Hepatocyte (in vitro differentiated cells): Measurements from ENCODE around the gene VPS8. TPM values are rescaled to one million over a fixed set of nuclear protein-coding genes. Genes with fewer than 3 reads are reported as not detected.

Source experiments
- DNase-seq: peaks from one replicate; pipeline ENCODE4 v3.0.0-alpha.2; 2016; ENCODE audit warnings: low spot score
- H2AFZ ChIP-seq: fragments of 200-600 bp; sonication (generic); 2 replicates; pipeline ENCODE4 v1.6.0; 2016; ENCODE audit warnings: antibody characterized with exemption, mild to moderate bottlenecking
- H3K27ac ChIP-seq: fragments of 200-600 bp; sonication (generic); 2 replicates; pipeline ENCODE4 v1.5.1; 2016; ENCODE audit warnings: mild to moderate bottlenecking
- H3K27me3 ChIP-seq: fragments of 200-600 bp; sonication (generic); 2 replicates; pipeline ENCODE4 v1.6.1; 2016
- H3K36me3 ChIP-seq: fragments of 200-600 bp; sonication (generic); replicated peaks from 2 replicates; pipeline ENCODE4 v1.5.1; 2016; ENCODE audit warnings: low read depth; ENCODE audit not compliant: insufficient read depth
- H3K4me1 ChIP-seq: fragments of 200-600 bp; sonication (generic); 2 replicates; pipeline ENCODE4 v1.5.1; 2016; ENCODE audit warnings: mild to moderate bottlenecking, moderate library complexity; ENCODE audit not compliant: insufficient read depth
- H3K4me2 ChIP-seq: fragments of 200-600 bp; sonication (generic); 2 replicates; pipeline ENCODE4 v1.6.0; 2016
- H3K4me3 ChIP-seq: fragments of 200-600 bp; sonication (generic); 2 replicates; pipeline ENCODE4 v1.5.1; 2016; ENCODE audit warnings: mild to moderate bottlenecking
- H3K79me2 ChIP-seq: fragments of 200-600 bp; sonication (generic); 2 replicates; pipeline ENCODE4 v1.6.0; 2017; ENCODE audit warnings: mild to moderate bottlenecking
- H3K9me2 ChIP-seq: fragments of 200-600 bp; sonication (generic); replicated peaks from 2 replicates; pipeline ENCODE4 v1.6.0; 2017; ENCODE audit warnings: mild to moderate bottlenecking; ENCODE audit not compliant: insufficient read depth
- H3K9me3 ChIP-seq: fragments of 200-600 bp; sonication (generic); 2 replicates; pipeline ENCODE4 v1.5.1; 2016; ENCODE audit warnings: low read depth, mild to moderate bottlenecking
- H4K20me1 ChIP-seq: fragments of 200-600 bp; sonication (generic); 2 replicates; pipeline ENCODE4 v1.6.0; 2016; ENCODE audit warnings: mild to moderate bottlenecking; ENCODE audit not compliant: insufficient read depth, poor library complexity, severe bottlenecking
- CTCF ChIP-seq: fragments of 200-600 bp; sonication (generic); IDR thresholded peaks from 2 replicates; pipeline ENCODE4 v1.5.1; 2016; ENCODE audit warnings: antibody characterized with exemption, mild to moderate bottlenecking; ENCODE audit not compliant: poor library complexity
- EZH2 ChIP-seq: fragments of 200-600 bp; sonication (generic); IDR thresholded peaks from 2 replicates; pipeline ENCODE4 v1.6.1; 2016; ENCODE audit warnings: antibody characterized with exemption, mild to moderate bottlenecking, borderline replicate concordance
- EZH2phosphoT487 ChIP-seq: fragments of 200-600 bp; sonication (generic); IDR thresholded peaks from one replicate; pipeline ENCODE4 v1.6.1; 2018; ENCODE audit warnings: antibody characterized with exemption, mild to moderate bottlenecking, low read depth, moderate library complexity; ENCODE audit not compliant: unreplicated experiment, severe bottlenecking
- WGBS: methylation state at CpG from one replicate; pipeline ENCODE4 v1.1.6; 2016; ENCODE audit warnings: low lambda C conversion rate; ENCODE audit errors: missing lambda C conversion rate; 5-methylcytosine and 5-hydroxymethylcytosine counted together
- polyA plus RNA-seq: library from polyadenylated mRNA; unstranded; fragments of >200 nt; fragmentation: Nextera tagmentation; extraction: Ambion mirVana; gene quantifications from 2 replicates; pipeline ENCODE4 v1.2.1, GENCODE V29; 2016
- total RNA-seq: library from RNA; depleted of rRNA; stranded (reverse); fragments of >200 nt; gene quantifications from 2 replicates; pipeline ENCODE4 v1.2.3, GENCODE V29; 2014

Gene VPS8
- total and polyA plus RNA-seq, 2 experiments from 2014 or later = 20.5 to 61.9 TPM

- H3K9me3 ChIP-seq = no peaks in the 10 kb centered on the region
- no peak overlapping the region for H3K4me2 ChIP-seq
- H3K79me2 ChIP-seq = no peaks in the 10 kb centered on the region
- no peaks in the 10 kb centered on the region for H3K27me3 ChIP-seq
- WGBS = 98% methylated on average over 2 of the region's 2 CpGs
- H4K20me1 ChIP-seq = no peaks in the 10 kb centered on the region
- H3K36me3 ChIP-seq = no peaks in the 10 kb centered on the region
- DNase-seq = no peak
- TF ChIP-seq EZH2 (no peak), CTCF (no peak), EZH2phosphoT487 (no peak)
- H2AFZ ChIP-seq = no peak overlapping the region
- no peaks in the 10 kb centered on the region for H3K9me2 ChIP-seq
- H3K4me3 ChIP-seq = no peak overlapping the region
- H3K27ac ChIP-seq = no peak overlapping the region
- no peaks in the 10 kb centered on the region for H3K4me1 ChIP-seq
Observed at GRCh38 chr3:184919651-184920050, 107.7 kb downstream of the VPS8 start.

DNA sequence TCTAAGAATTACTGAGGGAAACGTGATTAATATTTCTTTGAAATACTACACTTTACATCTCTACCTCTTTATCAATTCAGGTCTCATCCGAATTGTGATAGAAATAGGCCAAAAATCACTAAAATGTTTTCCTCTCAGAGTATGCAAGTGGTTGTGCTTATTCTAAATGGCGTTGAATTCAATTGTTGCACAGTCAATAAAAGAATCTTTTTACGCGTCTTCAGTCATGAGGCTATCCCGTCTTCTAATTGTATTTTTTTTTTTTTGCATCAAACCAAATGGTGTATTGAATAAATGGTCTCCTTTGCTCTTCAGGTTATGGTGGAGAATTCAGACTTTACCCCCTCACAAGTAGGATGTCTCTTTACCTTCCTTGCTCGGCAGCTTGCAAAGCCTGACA, 112.6 kb downstream of the VPS8 start:
- Histone ChIP-seq H3K79me2 (no peaks in the 10 kb centered on the region), H3K36me3 (no peaks in the 10 kb centered on the region), H3K4me2 (no peak overlapping the region), H3K27ac (no peak overlapping the region), H3K4me3 (no peak overlapping the region), H2AFZ (no peak overlapping the region), H3K9me2 (no peaks in the 10 kb centered on the region), H3K27me3 (no peaks in the 10 kb centered on the region), H4K20me1 (no peaks in the 10 kb centered on the region), H3K4me1 (no peaks in the 10 kb centered on the region), H3K9me3 (no peaks in the 10 kb centered on the region)
- TF ChIP-seq EZH2 = no peak
- no peak for TF ChIP-seq CTCF
- 95% methylated on average over 7 of the region's 7 CpGs for WGBS
- no peak for DNase-seq

DNA sequence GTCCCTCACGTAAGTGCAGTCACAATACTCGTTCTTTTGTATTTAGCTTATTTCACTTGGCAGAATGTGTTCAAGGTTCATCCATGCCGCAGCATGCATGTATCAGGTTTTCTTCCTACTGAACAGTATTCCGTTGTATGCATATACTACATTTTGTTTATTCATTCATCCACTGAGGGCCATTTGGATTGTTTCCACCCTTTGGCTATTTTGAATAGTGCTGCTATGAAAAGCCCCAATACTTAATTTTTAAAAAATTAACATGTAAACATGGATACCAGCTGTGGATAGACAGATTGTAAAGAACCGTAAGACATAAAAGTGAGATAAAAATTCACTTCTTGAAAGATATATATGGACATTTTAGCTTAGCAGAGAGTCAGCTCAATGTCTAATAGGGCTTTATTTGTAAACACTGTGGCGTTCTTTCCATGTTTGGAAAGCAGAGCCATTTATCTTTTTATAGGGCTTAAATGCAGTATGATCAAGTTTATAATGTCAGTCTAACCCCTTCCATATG, 115.9 kb downstream of the VPS8 start:
- H3K4me2 ChIP-seq = no peak overlapping the region
- H3K27me3 ChIP-seq = no peaks in the 10 kb centered on the region
- no peak overlapping the region for H2AFZ ChIP-seq
- DNase-seq = peak; percentile 31
- WGBS = 58% methylated on average over 6 of the region's 6 CpGs
- TF ChIP-seq EZH2 (no peak), EZH2phosphoT487 (peak; percentile 82), CTCF (no peak)
- no peak overlapping the region for H3K4me3 ChIP-seq
- no peaks in the 10 kb centered on the region for H3K9me3 ChIP-seq
- H3K79me2 ChIP-seq = no peaks in the 10 kb centered on the region
- no peaks in the 10 kb centered on the region for H3K36me3 ChIP-seq
- no peaks in the 10 kb centered on the region for H3K4me1 ChIP-seq
- H4K20me1 ChIP-seq = no peaks in the 10 kb centered on the region
- H3K27ac ChIP-seq = peak overlapping the region; percentile 35
- H3K9me2 ChIP-seq = no peaks in the 10 kb centered on the region

DNA sequence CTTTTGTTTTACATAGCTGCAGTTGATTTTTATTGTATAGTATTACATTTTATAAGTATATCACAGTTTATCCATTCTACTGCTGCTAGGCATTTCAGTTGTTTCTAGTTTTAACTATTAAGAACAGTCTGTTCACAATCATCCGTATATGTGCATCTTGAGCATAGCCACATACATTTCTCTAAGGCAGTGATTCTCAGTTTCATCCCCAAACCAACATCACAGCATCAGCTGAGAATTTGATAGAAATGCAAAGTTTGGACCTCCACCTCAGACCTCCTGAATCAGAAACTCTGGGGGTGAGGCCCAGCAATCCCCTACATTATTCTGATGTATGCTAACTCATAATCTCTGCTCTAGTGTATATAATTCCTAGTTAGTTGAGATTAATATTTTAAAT, 120.8 kb downstream of the VPS8 start:
- no peaks in the 10 kb centered on the region for H3K4me1 ChIP-seq
- no peak for DNase-seq
- H4K20me1 ChIP-seq = no peaks in the 10 kb centered on the region
- H3K4me3 ChIP-seq = no peak overlapping the region
- 87% methylated on average over 1 of the region's 1 CpG for WGBS
- H3K9me3 ChIP-seq = no peaks in the 10 kb centered on the region
- no peaks in the 10 kb centered on the region for H3K79me2 ChIP-seq
- H3K27ac ChIP-seq = no peak overlapping the region
- H2AFZ ChIP-seq = no peak overlapping the region
- no peaks in the 10 kb centered on the region for H3K9me2 ChIP-seq
- H3K36me3 ChIP-seq = no peaks in the 10 kb centered on the region
- H3K4me2 ChIP-seq = no peak overlapping the region
- no peak for TF ChIP-seq EZH2phosphoT487
- no peak for TF ChIP-seq EZH2
- no peak for TF ChIP-seq CTCF
- no peaks in the 10 kb centered on the region for H3K27me3 ChIP-seq
